GM19240 (cell line): ENCODE data around the gene PALS2.
A peak's percentile ranks its signal among the peaks of the same experiment; 100 is the strongest.

Source experiments
- DNase-seq: peaks from one replicate; pipeline ENCODE4 v3.0.0; 2011; ENCODE audit warnings: low spot score; ENCODE audit not compliant: insufficient read length

The PALS2 gene, protein sequence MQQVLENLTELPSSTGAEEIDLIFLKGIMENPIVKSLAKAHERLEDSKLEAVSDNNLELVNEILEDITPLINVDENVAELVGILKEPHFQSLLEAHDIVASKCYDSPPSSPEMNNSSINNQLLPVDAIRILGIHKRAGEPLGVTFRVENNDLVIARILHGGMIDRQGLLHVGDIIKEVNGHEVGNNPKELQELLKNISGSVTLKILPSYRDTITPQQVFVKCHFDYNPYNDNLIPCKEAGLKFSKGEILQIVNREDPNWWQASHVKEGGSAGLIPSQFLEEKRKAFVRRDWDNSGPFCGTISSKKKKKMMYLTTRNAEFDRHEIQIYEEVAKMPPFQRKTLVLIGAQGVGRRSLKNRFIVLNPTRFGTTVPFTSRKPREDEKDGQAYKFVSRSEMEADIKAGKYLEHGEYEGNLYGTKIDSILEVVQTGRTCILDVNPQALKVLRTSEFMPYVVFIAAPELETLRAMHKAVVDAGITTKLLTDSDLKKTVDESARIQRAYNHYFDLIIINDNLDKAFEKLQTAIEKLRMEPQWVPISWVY

DNA sequence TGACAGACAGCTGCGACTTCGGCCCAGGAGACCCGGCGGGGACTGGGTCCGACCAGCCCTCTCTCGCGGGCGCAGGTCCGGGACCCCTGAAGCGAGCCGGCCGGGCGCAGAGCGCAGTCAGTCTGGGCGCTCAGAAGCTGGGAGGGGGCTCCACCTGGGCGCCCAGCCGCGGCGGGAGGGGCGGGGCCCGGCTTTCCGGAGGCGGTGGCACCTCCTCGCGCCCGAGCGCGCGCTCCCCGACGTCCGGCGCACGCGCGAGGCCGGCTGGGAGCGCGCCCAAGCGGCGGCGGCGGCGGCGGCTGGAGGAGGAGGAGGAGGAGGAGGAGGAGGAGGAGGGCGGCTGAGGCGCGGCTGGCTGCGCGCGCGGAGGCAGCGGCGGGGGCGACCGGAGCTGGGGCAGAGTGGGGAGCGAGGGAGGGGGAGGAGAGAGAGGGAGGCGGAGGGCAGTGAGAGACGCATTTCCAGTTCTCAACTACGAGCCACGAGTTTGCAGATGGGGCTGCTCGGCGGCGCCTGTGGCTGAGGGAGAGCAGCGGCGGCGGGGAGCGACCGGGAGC, at the start of gene PALS2:
Gene PALS2, plus strand, starts transcription at position 456 of the 557 bp plus-strand sequence. CDS start 50,216 bp downstream, outside the sequence.
- peak; percentile 53 for DNase-seq

DNA sequence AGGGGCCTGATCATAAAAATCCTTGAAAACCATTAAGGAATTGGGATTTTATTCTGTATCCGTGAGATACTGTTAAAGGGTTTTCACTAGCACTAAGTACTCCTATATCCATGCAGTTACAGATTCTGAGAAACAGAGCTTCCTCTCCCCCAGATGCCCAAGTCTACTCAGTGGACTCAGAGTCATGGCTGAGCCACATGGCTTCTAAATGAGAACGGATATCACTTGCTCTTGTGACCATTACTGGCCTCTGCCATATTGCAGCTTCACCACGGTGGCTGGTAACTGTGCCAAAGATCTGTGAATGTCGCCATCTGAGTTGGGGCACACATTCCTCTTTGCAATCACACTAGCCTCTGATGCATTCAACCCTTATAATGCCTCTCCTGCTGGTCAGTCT, 42.0 kb upstream of the PALS2 start:
- DNase-seq = no peak

DNA sequence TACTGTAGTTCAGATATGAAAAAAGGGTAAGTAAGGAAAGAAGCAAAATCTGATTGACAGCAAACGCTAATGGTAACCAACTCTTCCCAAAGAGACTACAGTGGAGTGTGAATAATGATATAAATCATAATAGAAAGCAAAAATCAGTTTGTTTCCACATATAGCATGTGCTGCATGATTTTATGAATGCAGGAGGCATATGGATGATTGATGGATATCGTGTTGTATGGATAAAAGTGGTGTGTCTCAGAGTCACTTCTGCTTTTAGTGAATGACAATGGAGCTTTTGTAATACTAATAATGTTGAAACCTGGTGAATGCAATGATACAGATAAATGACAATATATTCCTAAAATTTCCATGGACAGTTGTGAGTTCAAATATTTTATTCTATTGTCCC, 36.6 kb upstream of the PALS2 start:
- DNase-seq = no peak

DNA sequence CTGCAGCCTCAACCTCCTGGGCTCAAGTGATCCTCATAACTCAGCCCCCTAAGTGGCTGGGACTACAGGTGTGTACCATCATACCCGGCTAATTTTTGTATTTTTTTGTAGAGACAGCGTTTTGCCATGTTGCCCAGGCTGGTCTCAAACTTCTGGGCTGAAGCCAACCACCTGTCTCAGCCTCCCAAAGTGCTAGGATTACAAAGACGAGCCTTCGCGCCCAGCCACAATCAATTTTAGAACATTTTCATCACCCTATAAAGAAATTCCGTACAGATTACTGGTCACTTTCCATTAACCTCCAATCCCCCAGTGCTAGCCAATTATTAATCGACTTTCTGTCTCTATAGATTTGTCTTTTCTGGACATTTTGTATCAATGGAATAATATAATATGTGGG, 32.3 kb upstream of the PALS2 start:
- no peak for DNase-seq

DNA sequence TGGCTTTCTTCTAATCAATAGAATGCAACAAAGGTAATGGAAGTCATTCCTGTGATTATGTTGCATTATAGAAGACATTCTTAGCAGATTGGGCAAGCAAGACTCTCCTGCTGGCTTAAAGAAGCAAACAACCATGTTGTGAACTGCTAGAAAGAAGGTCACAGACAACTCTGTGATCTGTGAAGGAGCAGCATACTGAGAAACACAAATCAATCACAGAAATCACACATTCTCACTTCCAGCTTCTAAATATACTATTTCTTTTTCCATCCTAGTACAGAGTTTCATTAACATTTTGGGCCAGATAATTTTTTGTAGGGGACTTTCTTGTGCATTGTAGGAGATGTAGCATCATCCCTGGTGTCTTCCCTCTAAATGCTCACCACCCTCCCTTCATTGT, 28.0 kb upstream of the PALS2 start:
- DNase-seq = no peak

DNA sequence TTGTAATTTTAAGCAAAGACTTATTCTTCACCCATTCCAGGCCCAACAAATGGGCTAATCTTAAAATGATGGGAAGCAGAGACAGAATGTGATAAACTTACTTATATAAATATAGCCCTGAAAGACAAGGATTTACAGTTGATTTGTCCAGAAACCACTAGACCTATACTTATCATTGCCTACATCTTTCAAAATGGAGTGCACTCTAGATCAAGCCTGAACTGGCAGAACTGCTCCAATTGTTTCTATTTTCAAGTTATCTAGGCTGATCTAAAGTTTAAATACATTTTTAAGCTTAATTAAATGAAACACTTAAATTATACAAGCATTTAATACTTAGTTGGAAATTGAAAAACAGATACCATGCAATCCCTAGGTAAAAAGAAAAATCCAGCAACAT, 24.9 kb upstream of the PALS2 start:
- no peak for DNase-seq

DNA sequence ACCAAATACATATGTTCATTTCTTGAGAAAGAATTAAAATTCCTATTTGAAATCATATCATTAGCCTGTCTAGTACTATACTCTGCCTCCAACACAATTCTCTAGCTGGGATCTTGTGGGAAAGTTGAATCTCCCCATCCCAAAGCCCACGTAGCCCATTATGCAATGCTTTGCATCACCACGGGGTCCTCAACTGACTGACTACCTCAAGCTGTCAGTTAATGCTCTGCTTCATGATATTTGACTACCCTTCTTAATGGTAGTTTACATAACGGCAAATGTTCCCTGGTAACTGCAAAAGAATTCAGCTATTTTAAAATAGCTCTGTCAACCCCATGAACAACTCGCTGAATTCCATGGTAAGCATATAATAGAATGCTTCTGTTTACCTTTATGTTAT, 23.3 kb upstream of the PALS2 start:
- no peak for DNase-seq

DNA sequence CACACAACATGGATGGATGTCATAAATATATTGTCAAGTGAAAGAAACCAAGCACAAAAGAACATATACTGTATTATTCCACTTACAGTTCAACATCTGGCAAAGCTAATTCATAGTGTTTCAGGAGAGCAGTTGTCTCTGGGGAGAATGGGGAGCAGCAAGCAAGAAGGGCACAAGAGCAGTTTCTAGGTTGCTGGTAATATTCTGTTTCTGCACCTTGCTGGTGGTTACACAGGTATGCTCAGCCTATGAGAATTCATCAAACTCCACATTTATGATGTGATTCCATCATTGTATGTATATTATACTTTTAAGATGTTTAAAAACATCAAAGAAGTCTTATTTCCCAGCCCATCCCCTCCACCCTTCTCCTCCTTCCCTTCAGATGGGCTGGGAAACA, 18.1 kb upstream of the PALS2 start:
- no peak for DNase-seq

DNA sequence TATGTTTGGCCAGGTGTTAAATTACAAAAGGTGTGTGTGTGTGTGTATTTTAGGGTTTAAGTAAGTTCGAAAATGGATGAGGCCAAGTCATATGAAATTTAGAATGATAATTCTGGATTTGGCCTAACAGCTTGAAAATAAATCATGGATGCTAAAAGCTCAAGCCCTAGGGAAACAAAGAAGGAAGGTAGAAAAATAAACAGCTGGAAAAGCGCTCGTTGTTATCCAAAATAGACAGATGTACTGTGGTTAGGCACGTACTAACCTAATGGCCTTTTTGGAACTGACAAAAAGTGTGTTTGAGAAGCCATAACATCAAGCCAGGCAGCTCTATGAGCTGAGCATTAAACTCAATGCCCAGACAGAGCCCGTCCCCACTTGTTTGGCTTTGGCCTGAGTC, 17.5 kb upstream of the PALS2 start:
- no peak for DNase-seq

DNA sequence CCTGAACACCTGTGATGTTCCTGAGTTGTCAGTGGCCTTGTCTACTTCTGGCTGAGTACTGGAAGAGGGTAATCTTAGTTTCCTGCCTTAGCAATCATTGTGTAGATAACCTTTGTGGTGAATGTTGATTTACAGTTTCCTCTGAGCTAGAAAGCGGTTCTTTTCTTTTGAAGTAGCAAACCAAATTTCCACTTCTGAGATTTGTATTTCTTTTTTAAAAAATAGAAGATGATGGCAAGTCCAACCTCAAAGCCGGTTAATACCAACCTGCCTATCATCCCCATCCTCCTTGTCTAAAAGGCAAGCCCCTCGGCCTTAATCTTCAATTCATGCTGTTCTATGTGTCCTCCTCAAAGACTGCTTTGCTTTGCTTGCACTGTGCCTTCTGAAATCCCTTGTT, 12.5 kb upstream of the PALS2 start:
- no peak for DNase-seq

DNA sequence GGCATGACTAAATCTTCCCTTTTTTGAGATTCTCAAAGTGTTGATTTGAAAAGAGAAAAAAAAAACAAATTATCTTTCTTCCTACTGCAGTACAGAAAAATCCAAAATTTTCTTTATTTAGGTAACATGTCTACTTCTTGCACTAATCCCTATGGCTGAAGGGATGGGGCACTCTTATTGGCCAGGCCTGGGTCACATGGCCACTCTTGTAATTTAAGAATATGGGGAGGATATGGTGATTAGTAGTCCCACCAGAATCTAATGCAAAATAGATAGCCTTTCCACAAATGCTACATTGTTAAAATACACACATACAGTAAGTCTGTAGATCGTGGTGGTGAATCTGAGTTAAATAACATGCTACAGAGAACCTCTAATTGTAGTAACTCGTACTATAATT, 7.0 kb upstream of the PALS2 start:
- DNase-seq = no peak

DNA sequence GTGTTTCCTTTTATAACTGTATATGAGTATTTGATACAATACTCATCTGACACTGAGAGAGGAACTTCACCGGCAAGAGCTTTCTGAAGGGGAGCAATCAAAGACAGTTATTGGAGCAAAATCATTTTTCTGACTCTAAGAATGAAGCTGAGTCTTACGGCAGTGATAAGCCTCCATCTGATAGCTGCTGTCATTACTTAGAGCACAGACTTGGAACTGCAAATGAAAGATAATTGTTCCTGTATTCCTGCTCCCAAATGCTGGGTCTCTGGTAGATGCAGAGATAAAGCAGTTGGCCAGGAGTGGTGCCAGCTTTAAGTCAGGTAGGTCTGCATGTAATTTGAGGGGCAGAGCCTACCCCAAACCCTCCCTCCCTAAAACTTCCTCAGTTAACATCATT, 2.3 kb upstream of the PALS2 start:
- no peak for DNase-seq

DNA sequence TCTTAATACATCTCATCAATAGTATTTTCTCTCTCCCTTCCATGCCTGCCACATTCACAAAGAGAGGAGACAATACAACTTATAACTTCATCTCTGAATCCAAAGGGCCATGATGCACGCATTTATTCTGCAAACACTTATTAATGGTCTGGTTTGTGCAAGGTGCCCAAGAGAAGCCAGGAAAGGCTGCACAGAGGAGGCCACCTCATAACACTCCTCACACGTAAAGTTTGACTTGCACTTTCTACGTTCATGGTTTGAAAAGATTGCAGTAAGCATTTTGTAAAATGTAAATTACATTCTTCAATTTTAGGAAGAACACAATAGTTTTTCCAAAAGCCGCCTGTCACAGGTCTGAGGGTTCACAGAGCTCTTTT, 1.2 kb upstream of the PALS2 start:
- no peak for DNase-seq

DNA sequence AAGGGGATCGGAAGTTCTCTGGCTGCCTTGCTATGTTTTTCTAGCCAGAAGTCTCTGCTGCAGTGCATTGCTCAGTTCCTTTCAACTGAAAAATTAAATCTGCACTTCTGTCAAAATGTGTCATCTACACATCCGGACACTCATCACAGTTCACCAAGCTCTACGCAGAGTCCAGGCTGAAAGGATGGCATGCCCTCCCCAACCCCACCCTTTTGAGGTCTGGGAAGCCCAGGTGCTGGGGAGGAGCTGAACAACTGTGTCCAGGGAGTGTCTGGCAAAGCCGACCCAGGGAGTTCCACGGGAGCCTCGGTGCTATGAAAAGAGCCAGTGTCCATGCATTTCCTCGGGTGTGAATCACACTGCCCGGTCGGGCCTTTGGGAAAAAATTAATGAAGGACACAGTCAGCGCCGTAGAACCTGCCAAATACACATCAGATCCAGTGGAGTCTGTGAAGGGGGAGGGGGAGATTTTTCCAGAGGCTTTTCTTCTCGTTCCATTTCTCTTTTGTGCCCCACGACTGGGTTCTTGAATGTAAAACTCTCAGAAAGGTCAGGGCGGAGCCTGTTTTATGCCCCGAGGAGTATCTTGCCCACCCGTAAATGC, 757 bp upstream of the PALS2 start:
- no peak for DNase-seq

DNA sequence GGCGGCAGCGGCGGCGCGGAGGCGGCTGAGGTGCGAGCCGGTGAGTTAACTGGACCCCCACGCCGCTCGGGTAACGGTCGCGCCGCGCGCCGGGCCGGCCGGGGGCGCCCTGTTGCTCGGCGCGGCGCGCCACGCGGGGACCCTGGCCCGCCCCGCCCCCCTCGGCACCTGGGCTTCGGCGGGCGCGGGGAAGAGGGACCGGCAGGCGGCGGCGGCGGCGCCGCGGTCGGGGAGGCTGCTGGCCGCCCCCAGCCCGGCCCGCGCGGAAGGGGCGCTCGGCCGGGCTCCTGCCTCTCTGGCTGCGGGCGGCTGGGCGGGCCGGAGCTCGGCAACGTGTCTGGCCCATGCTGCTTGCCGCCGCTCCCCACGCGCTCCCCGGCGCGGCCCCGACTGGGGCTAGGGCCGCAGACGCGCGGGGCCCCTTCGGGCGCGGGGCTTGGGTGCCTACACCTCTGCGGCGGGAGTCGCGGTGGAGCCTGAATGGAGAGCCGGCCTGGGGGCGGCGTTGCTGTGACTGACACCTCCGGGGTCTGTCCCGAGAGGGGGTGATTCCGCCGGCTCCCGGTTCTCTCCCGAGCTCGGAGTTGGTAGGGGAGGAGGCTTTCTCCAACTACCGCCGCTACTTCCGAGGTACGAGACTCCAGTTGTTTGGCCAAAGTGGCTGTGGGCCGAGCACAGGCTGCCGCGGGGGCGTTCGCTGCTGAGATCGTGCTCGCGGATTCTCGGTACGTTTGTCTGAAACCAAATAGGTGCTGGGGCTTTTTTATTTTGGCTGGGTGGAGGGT, 494 bp downstream of the PALS2 start:
- peak; percentile 5 for DNase-seq

DNA sequence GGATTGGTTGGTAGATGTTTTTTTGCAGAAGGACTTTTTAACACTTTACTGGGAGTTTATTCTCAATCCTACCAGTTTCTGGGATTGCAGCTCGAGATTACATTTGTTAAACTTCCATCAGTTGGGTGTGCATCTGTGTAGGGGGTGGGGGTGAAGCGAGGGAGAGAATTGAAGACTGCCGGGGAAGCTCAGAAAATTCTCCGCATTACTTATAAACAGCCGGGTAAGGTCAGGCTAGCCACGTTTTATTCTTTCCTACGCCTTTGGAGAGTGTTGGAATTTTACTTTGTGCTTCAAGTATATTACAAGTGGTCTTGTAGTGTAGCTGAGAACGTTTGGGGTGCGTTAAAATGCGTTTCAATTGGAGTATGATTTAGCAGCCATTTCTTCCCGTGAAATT, 1.1 kb downstream of the PALS2 start:
- no peak for DNase-seq

DNA sequence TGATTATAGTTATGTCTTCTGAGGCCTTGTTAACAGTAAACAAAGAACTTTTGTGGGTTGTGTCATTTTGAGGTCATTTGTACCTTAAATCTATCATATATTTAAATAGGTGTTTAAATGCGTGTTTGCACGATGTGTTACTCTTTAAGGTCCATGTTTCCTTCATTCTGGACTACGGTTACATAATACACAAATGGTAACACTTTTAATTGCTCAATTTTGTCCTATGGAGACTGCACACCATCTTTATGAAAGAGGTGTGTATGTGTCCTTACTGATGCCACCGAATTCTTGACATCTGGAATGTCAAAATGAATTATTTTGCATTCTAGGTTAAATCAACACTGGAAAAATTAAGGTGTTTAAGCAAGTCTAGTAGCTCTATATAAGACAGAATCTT, 1.7 kb downstream of the PALS2 start:
- DNase-seq = no peak

DNA sequence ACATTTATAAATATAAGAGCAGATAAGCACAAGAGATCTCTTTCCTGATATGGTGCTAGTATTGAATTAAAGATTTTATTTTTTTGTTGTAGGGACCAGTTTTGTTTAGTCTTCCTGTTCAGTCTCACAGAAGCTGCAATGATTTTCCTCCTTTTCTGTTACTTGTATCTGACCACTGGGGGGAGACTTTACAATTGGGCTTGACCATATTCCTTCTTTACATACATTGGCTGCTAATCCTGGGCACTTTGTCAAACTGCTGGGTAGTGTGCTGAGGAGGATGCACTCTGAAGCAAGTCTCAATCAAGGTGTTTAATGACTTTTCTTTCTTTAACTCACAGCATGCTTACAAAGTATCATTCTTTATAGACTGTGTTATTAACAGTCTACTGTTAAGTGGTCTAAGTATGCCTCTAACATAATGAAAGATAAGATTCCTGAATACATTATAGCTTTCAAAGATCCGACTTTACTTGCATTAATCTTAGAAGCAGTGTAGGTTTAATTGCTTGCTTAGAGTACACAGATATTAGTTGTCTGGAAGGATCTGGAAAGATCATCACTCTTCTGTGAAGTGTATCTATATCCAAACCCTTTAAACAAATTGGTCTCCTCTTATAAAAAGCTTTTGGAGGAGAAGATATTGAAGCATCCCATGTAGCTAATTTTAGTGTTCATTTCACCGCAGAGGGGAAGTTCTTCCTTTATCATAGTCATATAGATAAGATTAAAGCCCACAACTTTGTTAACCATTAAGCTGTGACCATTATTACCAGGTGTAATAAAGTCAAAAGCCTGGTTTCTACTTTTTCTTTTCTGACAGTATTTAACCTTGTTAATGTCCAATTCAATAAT, 3.1 kb downstream of the PALS2 start:
- DNase-seq = peak; percentile 15

DNA sequence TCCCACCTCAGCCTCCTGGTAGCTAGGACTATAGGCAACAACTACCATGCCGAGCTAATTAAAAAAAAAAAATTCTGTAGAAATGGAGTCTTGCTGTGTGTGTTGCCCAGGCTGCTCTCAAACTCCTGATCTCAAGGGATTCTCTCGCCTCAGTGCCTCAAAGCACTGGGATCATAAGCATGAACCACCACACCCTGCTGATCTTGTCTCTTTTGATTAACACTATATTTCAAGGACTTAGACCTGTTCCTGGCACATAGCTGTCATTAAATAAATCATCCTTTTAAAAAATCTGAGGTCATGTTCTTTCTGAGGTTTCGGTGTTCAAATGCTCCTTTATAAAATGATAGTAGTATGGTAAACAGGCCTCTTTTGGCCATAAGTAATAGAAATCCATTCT, 4.8 kb downstream of the PALS2 start:
- DNase-seq = no peak

DNA sequence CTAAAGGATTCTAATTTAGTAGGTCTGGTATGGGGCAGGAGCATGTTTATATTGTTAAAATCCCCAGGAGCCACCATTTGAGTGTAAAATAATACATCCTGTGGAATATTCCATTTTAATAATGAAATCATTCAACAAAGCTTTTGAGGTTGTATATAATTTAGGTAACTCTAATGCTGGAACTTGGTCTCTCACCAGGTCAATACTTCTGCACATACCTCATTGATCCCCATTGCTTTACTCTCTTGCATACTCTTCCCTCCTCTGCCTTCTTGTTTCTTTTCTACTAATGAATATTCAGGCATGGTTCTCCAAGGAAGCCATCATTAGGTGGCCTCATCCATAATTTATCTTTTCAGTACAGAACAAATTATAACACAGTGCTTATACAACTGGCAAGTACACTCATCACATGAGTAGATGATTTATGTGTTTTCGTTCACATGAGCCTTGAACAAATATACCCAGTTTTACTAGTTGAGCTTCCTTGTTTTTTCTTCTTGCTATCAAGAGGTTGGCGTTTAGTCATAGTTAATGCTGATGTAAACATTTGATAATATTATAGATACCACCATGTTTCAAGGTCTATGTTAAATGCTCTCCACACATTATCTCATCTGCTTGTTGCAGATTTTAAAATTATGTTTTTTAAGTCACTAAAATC, 7.2 kb downstream of the PALS2 start:
- DNase-seq = no peak
